DOHH2 (cell line): ENCODE data around the gene TNFAIP1.

Experiments
- H3F3A ChIP-seq: fragments of 200-600 bp; sonication (generic), shearing (Covaris generic); 2 replicates; pipeline ENCODE4 v1.6.0; 2016; ENCODE audit warnings: antibody characterized with exemption, mild to moderate bottlenecking; ENCODE audit not compliant: control insufficient read depth, insufficient read depth
- H3K27ac ChIP-seq: fragments of 200-600 bp; sonication (generic); 2 replicates; pipeline ENCODE4 v1.5.1; 2014; ENCODE audit warnings: low read depth, mild to moderate bottlenecking, low read length, moderate library complexity
- H3K27me3 ChIP-seq: fragments of 200-600 bp; sonication (generic); 2 replicates; pipeline ENCODE4 v1.6.1; 2014; ENCODE audit warnings: mild to moderate bottlenecking, low read length, mixed read lengths; ENCODE audit not compliant: control insufficient read depth
- H3K36me3 ChIP-seq: fragments of 200-600 bp; sonication (generic); 2 replicates; pipeline ENCODE4 v1.6.1; 2014; ENCODE audit warnings: mild to moderate bottlenecking, low read length, moderate library complexity, mixed read lengths; ENCODE audit not compliant: control insufficient read depth
- H3K4me1 ChIP-seq: fragments of 200-600 bp; sonication (generic); 2 replicates; pipeline ENCODE4 v1.6.1; 2014; ENCODE audit warnings: mild to moderate bottlenecking, low read length, mixed read lengths; ENCODE audit not compliant: control insufficient read depth
- H3K4me2 ChIP-seq: fragments of 200-600 bp; sonication (generic); 2 replicates; pipeline ENCODE4 v1.6.0; 2014; ENCODE audit warnings: mild to moderate bottlenecking, low read length, moderate library complexity
- H3K4me3 ChIP-seq: fragments of 200-600 bp; sonication (generic); 2 replicates; pipeline ENCODE4 v1.5.1; 2014; ENCODE audit warnings: mild to moderate bottlenecking, low read length, mixed read lengths
- H3K79me2 ChIP-seq: fragments of 200-600 bp; sonication (generic); 2 replicates; pipeline ENCODE4 v1.6.1; 2014; ENCODE audit warnings: mild to moderate bottlenecking, low read length, mixed read lengths; ENCODE audit not compliant: control insufficient read depth
- H3K9me2 ChIP-seq: fragments of 200-600 bp; sonication (generic); replicated peaks from 2 replicates; pipeline ENCODE4 v1.6.1; 2014; ENCODE audit warnings: mild to moderate bottlenecking, low read length, mixed read lengths; ENCODE audit not compliant: control insufficient read depth
- H3K9me3 ChIP-seq: fragments of 200-600 bp; sonication (generic); 2 replicates; pipeline ENCODE4 v1.6.1; 2014; ENCODE audit warnings: antibody characterized with exemption, low read length, mixed read lengths; ENCODE audit not compliant: control insufficient read depth, insufficient read depth
- H4K20me1 ChIP-seq: fragments of 200-600 bp; sonication (generic); 2 replicates; pipeline ENCODE4 v1.6.0; 2014; ENCODE audit warnings: low read depth, mild to moderate bottlenecking, antibody characterized with exemption, low read length, moderate library complexity; ENCODE audit not compliant: control insufficient read depth, insufficient read depth
- EZH2phosphoT487 ChIP-seq: fragments of 200-600 bp; sonication (generic); IDR thresholded peaks from 2 replicates; pipeline ENCODE4 v1.6.1; 2017; ENCODE audit warnings: borderline replicate concordance, mild to moderate bottlenecking, antibody characterized with exemption, low read length, moderate library complexity, mixed read lengths
- TF ChIP-seq, protein P1 (sequence below): fragments of 200-600 bp; sonication (generic); IDR thresholded peaks from one replicate; pipeline ENCODE4 v1.5.1; 2014; ENCODE audit warnings: antibody characterized with exemption, mild to moderate bottlenecking, low read depth, low read length; ENCODE audit not compliant: poor library complexity, severe bottlenecking

TNFAIP1 gene

GRCh38 chr17:28330671-28331070, 4.9 kb upstream of the TNFAIP1 start:
- H3K4me1 ChIP-seq = peaks cover 10% of the 10 kb centered on the region
- H3K9me2 ChIP-seq = no peaks in the 10 kb centered on the region
- peaks cover 22% of the 10 kb centered on the region for H3F3A ChIP-seq
- TF ChIP-seq, protein P1, sequence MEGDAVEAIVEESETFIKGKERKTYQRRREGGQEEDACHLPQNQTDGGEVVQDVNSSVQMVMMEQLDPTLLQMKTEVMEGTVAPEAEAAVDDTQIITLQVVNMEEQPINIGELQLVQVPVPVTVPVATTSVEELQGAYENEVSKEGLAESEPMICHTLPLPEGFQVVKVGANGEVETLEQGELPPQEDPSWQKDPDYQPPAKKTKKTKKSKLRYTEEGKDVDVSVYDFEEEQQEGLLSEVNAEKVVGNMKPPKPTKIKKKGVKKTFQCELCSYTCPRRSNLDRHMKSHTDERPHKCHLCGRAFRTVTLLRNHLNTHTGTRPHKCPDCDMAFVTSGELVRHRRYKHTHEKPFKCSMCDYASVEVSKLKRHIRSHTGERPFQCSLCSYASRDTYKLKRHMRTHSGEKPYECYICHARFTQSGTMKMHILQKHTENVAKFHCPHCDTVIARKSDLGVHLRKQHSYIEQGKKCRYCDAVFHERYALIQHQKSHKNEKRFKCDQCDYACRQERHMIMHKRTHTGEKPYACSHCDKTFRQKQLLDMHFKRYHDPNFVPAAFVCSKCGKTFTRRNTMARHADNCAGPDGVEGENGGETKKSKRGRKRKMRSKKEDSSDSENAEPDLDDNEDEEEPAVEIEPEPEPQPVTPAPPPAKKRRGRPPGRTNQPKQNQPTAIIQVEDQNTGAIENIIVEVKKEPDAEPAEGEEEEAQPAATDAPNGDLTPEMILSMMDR = no peak
- no peak for TF ChIP-seq EZH2phosphoT487
- no peak overlapping the region for H3K4me3 ChIP-seq
- H3K79me2 ChIP-seq = peaks cover 29% of the 10 kb centered on the region
- peaks cover 5% of the 10 kb centered on the region; the same call in 1 of the 2 replicates for H4K20me1 ChIP-seq
- no peak overlapping the region for H3K27ac ChIP-seq
- H3K27me3 ChIP-seq = no peaks in the 10 kb centered on the region
- H3K9me3 ChIP-seq = no peaks in the 10 kb centered on the region
- H3K4me2 ChIP-seq = no peak overlapping the region
- H3K36me3 ChIP-seq = peaks cover 38% of the 10 kb centered on the region

DNA sequence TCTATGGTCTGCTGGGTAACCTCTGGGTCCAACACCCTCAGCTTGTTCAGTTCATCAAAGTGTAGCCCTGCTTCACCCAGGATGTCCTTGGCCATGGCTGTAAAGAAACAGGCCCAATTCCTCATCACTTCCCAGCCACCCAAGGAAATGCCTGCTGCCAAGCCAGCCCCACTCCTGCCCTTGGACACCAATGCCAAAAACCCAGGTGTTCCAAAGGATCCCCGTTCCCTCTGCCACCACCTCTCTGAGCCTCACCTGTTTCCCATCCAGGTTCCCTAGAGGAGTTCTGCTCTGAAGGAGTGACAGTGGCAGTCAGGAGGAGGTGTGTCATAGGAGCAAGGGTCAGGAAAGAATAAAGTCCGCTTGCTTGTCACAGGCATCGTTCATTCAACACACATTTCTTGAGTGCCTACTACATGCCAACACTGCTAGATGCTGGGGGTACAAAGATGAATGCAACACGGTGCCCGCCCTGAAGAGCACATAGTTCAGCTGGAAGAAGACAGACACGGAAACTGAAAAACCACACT, 3.6 kb upstream of the TNFAIP1 start:
- no peak overlapping the region for H3K4me2 ChIP-seq
- H3F3A ChIP-seq = peaks cover 22% of the 10 kb centered on the region
- H3K27me3 ChIP-seq = no peaks in the 10 kb centered on the region
- H3K27ac ChIP-seq = no peak overlapping the region
- no peaks in the 10 kb centered on the region; the same call in 1 of the 2 replicates for H4K20me1 ChIP-seq
- peaks cover 19% of the 10 kb centered on the region for H3K4me1 ChIP-seq
- no peaks in the 10 kb centered on the region for H3K9me2 ChIP-seq
- no peaks in the 10 kb centered on the region for H3K9me3 ChIP-seq
- no peak for TF ChIP-seq EZH2phosphoT487
- TF ChIP-seq, protein P1 = no peak
- peaks cover 26% of the 10 kb centered on the region for H3K36me3 ChIP-seq
- H3K79me2 ChIP-seq = peaks cover 29% of the 10 kb centered on the region
- H3K4me3 ChIP-seq = no peak overlapping the region

GRCh38 chr17:28333083-28333746, 2.3 kb upstream of the TNFAIP1 start:
- Histone ChIP-seq H3K9me3 (no peaks in the 10 kb centered on the region), H3K27me3 (no peaks in the 10 kb centered on the region), H3K4me1 (peaks cover 20% of the 10 kb centered on the region), H3K4me2 (no peak overlapping the region), H3K4me3 (no peak overlapping the region), H3K9me2 (no peaks in the 10 kb centered on the region), H3K27ac (no peak overlapping the region), H3K36me3 (peaks cover 13% of the 10 kb centered on the region), H3K79me2 (peaks cover 32% of the 10 kb centered on the region), H3F3A (peaks cover 10% of the 10 kb centered on the region), H4K20me1 (no peaks in the 10 kb centered on the region)
- no peak for TF ChIP-seq EZH2phosphoT487
- TF ChIP-seq, protein P1 = no peak
